ENCODE data around the gene AKAP8.
"Not testable (repeated sequence)": the region's sequence is repeated elsewhere in the genome, so short reads cannot be mapped to it uniquely, and the experiment has no call there.

Gene AKAP8

GRCh38 chr19:15353908-15354307 is 25.7 kb downstream of the AKAP8 start:
- H3K4me1 ChIP-seq (ENCODE audit: insufficient read depth, low read length, poor library complexity, severe bottlenecking): no peaks in the 10 kb centered on the region
- H3K27me3 ChIP-seq (ENCODE audit: insufficient read depth, low read length, poor library complexity, severe bottlenecking): no peaks in the 10 kb centered on the region
- H3K4me2 ChIP-seq (ENCODE audit: low read depth, low read length, poor library complexity, severe bottlenecking): no peak overlapping the region
- no peaks in the 10 kb centered on the region for H3K9me2 ChIP-seq (replicated peaks; ENCODE audit: low read depth, low read length)
- no peaks in the 10 kb centered on the region for H3F3A ChIP-seq (ENCODE audit: low read depth)
- H4K20me1 ChIP-seq (ENCODE audit: insufficient read depth, low read length, poor library complexity, severe bottlenecking): no peaks in the 10 kb centered on the region
- H3K9me3 ChIP-seq (ENCODE audit: insufficient read depth, low read depth, low read length): no peaks in the 10 kb centered on the region
- H3K36me3 ChIP-seq (ENCODE audit: insufficient read depth, low read length): peaks cover 35% of the 10 kb centered on the region; the same call in 1 of the 2 replicates
- no peak overlapping the region for H3K4me3 ChIP-seq (ENCODE audit: low read length, poor library complexity, severe bottlenecking)
- no peak overlapping the region for H3K9ac ChIP-seq (ENCODE audit: low read depth, low read length, poor library complexity, severe bottlenecking)
- no peak overlapping the region for H2AFZ ChIP-seq (ENCODE audit: low read length)
- H3K79me2 ChIP-seq (ENCODE audit: insufficient read depth, low read length): no peaks in the 10 kb centered on the region
- TF ChIP-seq CTCF (conservative IDR thresholded peaks at IDR 0.05; ENCODE audit: low read length) (no peak), EZH2phosphoT487 (IDR thresholded peaks at IDR 0.05; ENCODE audit: borderline replicate concordance) (no peak)

- H3K4me1 ChIP-seq (ENCODE audit: insufficient read depth, low read length, poor library complexity, severe bottlenecking); H3K9me3 ChIP-seq (ENCODE audit: insufficient read depth, low read depth, low read length); H4K20me1 ChIP-seq (ENCODE audit: insufficient read depth, low read length, poor library complexity, severe bottlenecking); H3K9ac ChIP-seq (ENCODE audit: low read depth, low read length, poor library complexity, severe bottlenecking); H3K9me2 ChIP-seq (replicated peaks; ENCODE audit: low read depth, low read length); H3K79me2 ChIP-seq (ENCODE audit: insufficient read depth, low read length); H3K4me3 ChIP-seq (ENCODE audit: low read length, poor library complexity, severe bottlenecking); H2AFZ ChIP-seq (ENCODE audit: low read length); H3K27me3 ChIP-seq (ENCODE audit: insufficient read depth, low read length, poor library complexity, severe bottlenecking); H3K4me2 ChIP-seq (ENCODE audit: low read depth, low read length, poor library complexity, severe bottlenecking); H3F3A ChIP-seq (ENCODE audit: low read depth): not testable (repeated sequence)
- H3K36me3 ChIP-seq (ENCODE audit: insufficient read depth, low read length): peaks cover 22% of the 10 kb centered on the region; the same call in 1 of the 2 replicates
Measured at GRCh38 chr19:15352535-15352934, 27.1 kb downstream of the AKAP8 start.

DNA sequence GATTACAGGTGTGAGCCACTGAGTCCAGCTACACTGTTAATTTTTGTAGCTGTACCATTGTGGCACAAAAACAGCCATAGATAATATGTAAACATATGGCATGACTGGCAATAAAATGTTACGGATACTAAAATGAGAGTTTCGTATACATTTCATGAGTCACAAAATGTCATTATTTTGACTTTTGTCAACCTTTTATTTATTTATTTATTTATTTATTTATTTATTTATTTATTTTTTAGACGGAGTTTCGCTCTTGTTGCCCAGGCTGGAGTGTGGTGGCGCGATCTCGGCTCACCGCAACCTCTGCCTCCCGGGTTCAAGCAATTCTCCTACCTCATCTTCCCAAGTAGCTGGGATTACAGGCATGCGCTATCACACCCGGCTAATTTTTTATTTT is 38.3 kb downstream of the AKAP8 start:
- H4K20me1 ChIP-seq (ENCODE audit: insufficient read depth, low read length, poor library complexity, severe bottlenecking); H3K9me3 ChIP-seq (ENCODE audit: insufficient read depth, low read depth, low read length); H3K36me3 ChIP-seq (ENCODE audit: insufficient read depth, low read length); H3K9ac ChIP-seq (ENCODE audit: low read depth, low read length, poor library complexity, severe bottlenecking); H3K4me3 ChIP-seq (ENCODE audit: low read length, poor library complexity, severe bottlenecking); H3K4me2 ChIP-seq (ENCODE audit: low read depth, low read length, poor library complexity, severe bottlenecking); H3K4me1 ChIP-seq (ENCODE audit: insufficient read depth, low read length, poor library complexity, severe bottlenecking); H3K79me2 ChIP-seq (ENCODE audit: insufficient read depth, low read length); H2AFZ ChIP-seq (ENCODE audit: low read length); H3K9me2 ChIP-seq (replicated peaks; ENCODE audit: low read depth, low read length); H3K27me3 ChIP-seq (ENCODE audit: insufficient read depth, low read length, poor library complexity, severe bottlenecking); H3F3A ChIP-seq (ENCODE audit: low read depth): not testable (repeated sequence)

DNA sequence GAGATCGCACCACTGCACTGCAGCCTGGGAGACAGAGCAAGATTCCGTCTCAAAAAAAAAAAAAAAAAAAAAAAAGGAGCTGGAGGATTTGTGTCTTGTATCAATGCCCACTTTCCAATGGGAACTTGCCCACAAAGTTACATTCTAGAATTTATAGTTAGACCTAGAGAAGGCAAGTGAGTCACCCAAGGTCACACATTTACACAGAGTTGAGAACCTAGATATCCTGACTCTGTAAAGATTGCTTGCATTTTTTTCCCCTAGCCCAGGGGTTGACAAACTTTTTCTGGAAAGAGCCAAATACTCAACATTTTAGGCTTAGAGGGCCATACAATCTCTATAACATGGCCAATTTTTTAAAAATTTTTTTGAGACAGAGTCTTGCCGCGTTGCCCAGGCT is 39.5 kb downstream of the AKAP8 start:
- Histone ChIP-seq H3K79me2 (ENCODE audit: insufficient read depth, low read length) (no peaks in the 10 kb centered on the region), H3K36me3 (ENCODE audit: insufficient read depth, low read length) (no peaks in the 10 kb centered on the region), H3K4me3 (ENCODE audit: low read length, poor library complexity, severe bottlenecking) (no peak overlapping the region), H3K9ac (ENCODE audit: low read depth, low read length, poor library complexity, severe bottlenecking) (no peak overlapping the region), H3K4me2 (ENCODE audit: low read depth, low read length, poor library complexity, severe bottlenecking) (no peak overlapping the region), H3F3A (ENCODE audit: low read depth) (no peaks in the 10 kb centered on the region), H2AFZ (ENCODE audit: low read length) (no peak overlapping the region), H3K27me3 (ENCODE audit: insufficient read depth, low read length, poor library complexity, severe bottlenecking) (no peaks in the 10 kb centered on the region), H3K9me3 (ENCODE audit: insufficient read depth, low read depth, low read length) (no peaks in the 10 kb centered on the region), H3K9me2 (replicated peaks; ENCODE audit: low read depth, low read length) (no peaks in the 10 kb centered on the region), H3K4me1 (ENCODE audit: insufficient read depth, low read length, poor library complexity, severe bottlenecking) (no peaks in the 10 kb centered on the region), H4K20me1 (ENCODE audit: insufficient read depth, low read length, poor library complexity, severe bottlenecking) (no peaks in the 10 kb centered on the region)
- TF ChIP-seq CTCF (conservative IDR thresholded peaks at IDR 0.05; ENCODE audit: low read length) (no peak), EZH2phosphoT487 (IDR thresholded peaks at IDR 0.05; ENCODE audit: borderline replicate concordance) (no peak)

Data from Loucy (cell line).